HepG2 (cell line): ENCODE measurements around the gene IGF2BP1. TPM values are rescaled to one million over a fixed set of nuclear protein-coding genes. Genes with fewer than 3 reads are reported as not detected.

ENCODE experiments used
- BCL6 ChIP-seq: IDR thresholded peaks from 2 replicates; pipeline ENCODE4 v1.6.1; 2016; ENCODE audit warnings: missing genetic modification reagents, missing compliant biosample characterization
- BHLHE40 ChIP-seq: IDR thresholded peaks from 2 replicates; pipeline ENCODE4 v1.6.1; 2011; ENCODE audit warnings: low read length, improper control_type of control experiment
- CBFB ChIP-seq: sonication (generic); formaldehyde crosslinking; IDR thresholded peaks from 2 replicates; pipeline ENCODE4 v1.4.0; 2020; ENCODE audit warnings: missing genetic modification reagents
- CBX5 ChIP-seq: sonication (generic); formaldehyde crosslinking; IDR thresholded peaks from 2 replicates; pipeline ENCODE4 v1.4.0; 2020; ENCODE audit warnings: missing genetic modification reagents, borderline replicate concordance
- DMAP1 ChIP-seq: IDR thresholded peaks from 2 replicates; pipeline ENCODE4 v1.6.1; 2016
- ESRRA ChIP-seq: sonication (generic); formaldehyde crosslinking; IDR thresholded peaks from 2 replicates; pipeline ENCODE4 v1.5.1; 2020; ENCODE audit warnings: mild to moderate bottlenecking, low read depth, missing genetic modification reagents
- MAF1 ChIP-seq: sonication (generic); formaldehyde crosslinking; IDR thresholded peaks from 2 replicates; pipeline ENCODE4 v1.5.0; 2020; ENCODE audit warnings: missing genetic modification reagents, borderline replicate concordance
- RBM22 ChIP-seq: fragments of 200-400 bp; formaldehyde crosslinking; optimal IDR thresholded peaks from 2 replicates; pipeline ENCODE3; 2017; ENCODE audit warnings: mild to moderate bottlenecking, low read length, moderate library complexity
- SALL1 ChIP-seq: sonication (generic); formaldehyde crosslinking; IDR thresholded peaks from 2 replicates; pipeline ENCODE4 v1.8.0; 2022; ENCODE audit warnings: mild to moderate bottlenecking, missing genetic modification reagents
- SIN3B ChIP-seq: fragments of 150-350 bp; IDR thresholded peaks from 2 replicates; pipeline ENCODE4 v1.6.1; 2014; ENCODE audit warnings: low read length
- STAT5B ChIP-seq: sonication (generic); formaldehyde crosslinking; IDR thresholded peaks from 2 replicates; pipeline ENCODE4 v1.4.0; 2020; ENCODE audit warnings: missing genetic modification reagents
- ZMAT3 ChIP-seq: sonication (generic); formaldehyde crosslinking; conservative IDR thresholded peaks from 2 replicates; pipeline ENCODE4 v1.7.0; 2021; ENCODE audit warnings: missing genetic modification reagents
- ZNF251 ChIP-seq: sonication (generic); formaldehyde crosslinking; IDR thresholded peaks from 2 replicates; pipeline ENCODE4 v1.9.0; 2021; ENCODE audit warnings: mild to moderate bottlenecking, missing genetic modification reagents
- ZNF564 ChIP-seq: sonication (generic); formaldehyde crosslinking; IDR thresholded peaks from 2 replicates; pipeline ENCODE4 v1.8.1; 2023; ENCODE audit warnings: mild to moderate bottlenecking, missing genetic modification reagents
- polyA plus RNA-seq, 8 experiments: library from polyadenylated mRNA; depleted of rRNA in 3 of 8; stranded (reverse) in 7 of 8; unstranded in 1 of 8; fragments of >200 nt; fragmentation: Illumina TruSeq in 4 of 8; extraction: Trizol in 4 of 8; gene quantifications; 2 replicates each; pipeline versions ENCODE4 v1.2.1 to v1.2.3, GENCODE V29; 2011 to 2016; ENCODE audit warnings: low read depth in 4 of 8, missing spikeins in 1 of 8, mixed read lengths in 1 of 8; ENCODE audit not compliant: insufficient read depth in 1 of 8
- total RNA-seq, 5 experiments: library from RNA; depleted of rRNA; stranded (reverse); fragments of >200 nt; fragmentation: Illumina TruSeq; extraction: Trizol; gene quantifications; 2 replicates each; pipeline ENCODE4 v1.2.3, GENCODE V29; 2016; ENCODE audit warnings: low read depth in 1 of 5
- TF ChIP-seq, protein P1 (sequence below): sonication (generic); formaldehyde crosslinking; IDR thresholded peaks from 2 replicates; pipeline ENCODE4 v1.8.0; 2022; ENCODE audit warnings: mild to moderate bottlenecking, missing genetic modification reagents, moderate library complexity
- TF ChIP-seq, protein P2 (sequence below): sonication (generic); formaldehyde crosslinking; IDR thresholded peaks from 2 replicates; pipeline ENCODE4 v1.4.0; 2020; ENCODE audit warnings: mild to moderate bottlenecking, missing genetic modification reagents
- TF ChIP-seq, protein P3 (sequence below): sonication (generic); formaldehyde crosslinking; IDR thresholded peaks from 2 replicates; pipeline ENCODE4 v1.4.0; 2020; ENCODE audit warnings: mild to moderate bottlenecking, missing genetic modification reagents
- TF ChIP-seq, protein P4 (sequence below): sonication (generic); formaldehyde crosslinking; IDR thresholded peaks from 2 replicates; pipeline ENCODE4 v1.4.0; 2020; ENCODE audit warnings: low read depth, missing genetic modification reagents
- TF ChIP-seq, protein P5 (sequence below): sonication (generic); formaldehyde crosslinking; IDR thresholded peaks from 2 replicates; pipeline ENCODE4 v1.4.0; 2020; ENCODE audit warnings: missing genetic modification reagents, mild to moderate bottlenecking, borderline replicate concordance
- TF ChIP-seq, protein P6 (sequence below): sonication (generic); formaldehyde crosslinking; IDR thresholded peaks from 2 replicates; pipeline ENCODE4 v1.8.1; 2023; ENCODE audit warnings: mild to moderate bottlenecking, missing genetic modification reagents, borderline replicate concordance

The IGF2BP1 gene
- total and polyA plus RNA-seq, 2 of the 13 experiments (the other 11 are each of a cell fraction or from before 2014, with no cell fraction given), result 29.7 to 75.1 TPM

DNA sequence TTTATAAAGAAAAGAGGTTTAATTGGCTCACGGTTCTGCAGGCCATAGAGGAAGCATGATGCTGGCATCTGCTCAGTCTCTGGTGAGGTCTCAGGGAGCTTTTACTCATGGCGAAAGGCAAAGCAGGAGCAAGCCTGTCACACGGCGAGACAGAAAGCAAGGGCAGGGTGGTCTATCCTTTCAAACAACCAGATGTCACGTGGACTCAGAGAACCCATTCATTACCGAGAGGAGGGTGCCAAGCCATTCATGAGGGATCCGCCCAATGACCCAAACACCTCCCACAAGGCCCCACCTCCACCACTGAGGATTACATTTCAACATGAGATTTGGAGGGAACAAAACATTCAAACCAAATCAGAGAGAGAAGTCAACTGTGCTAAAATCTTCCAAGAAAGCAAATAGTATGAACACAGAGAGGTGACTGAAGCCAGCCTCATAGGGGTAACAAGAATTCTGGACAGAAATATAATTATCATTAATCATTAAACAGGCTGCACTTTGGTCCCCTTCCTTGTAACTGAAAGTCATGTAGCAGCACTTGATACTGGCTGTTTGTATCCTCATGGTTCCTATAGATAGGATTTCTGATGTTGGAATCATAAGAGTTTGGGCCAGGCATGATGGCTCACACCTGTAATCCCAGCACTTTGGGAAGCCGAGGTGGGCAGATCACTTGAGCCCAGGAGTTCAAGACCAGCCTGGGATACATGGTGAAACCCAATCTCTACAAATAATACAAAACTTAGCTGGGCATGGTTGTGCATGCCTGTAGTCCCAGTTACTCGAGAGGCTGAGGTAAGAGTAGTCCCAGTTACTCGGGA is 82.9 kb downstream of the IGF2BP1 start (continued):
- TF ChIP-seq RBM22 (no peak), MAF1 (CRISPR knock-in tag) (no peak), ZMAT3 (CRISPR knock-in tag) (no peak), CBX5 (no peak), ESRRA (no peak), ZNF251 (CRISPR knock-in tag) (no peak), DMAP1 (CRISPR knock-in tag) (no peak), SALL1 (CRISPR knock-in tag) (no peak; the same call in 1 of the 2 replicates), BCL6 (no peak), CBFB (CRISPR knock-in tag) (no peak), ZNF564 (0 out of 2 replicates have a peak, but pooled peaks have one; percentile 25), STAT5B (CRISPR knock-in tag) (no peak), BHLHE40 (no peak), SIN3B (no peak)
- TF ChIP-seq, protein P1, sequence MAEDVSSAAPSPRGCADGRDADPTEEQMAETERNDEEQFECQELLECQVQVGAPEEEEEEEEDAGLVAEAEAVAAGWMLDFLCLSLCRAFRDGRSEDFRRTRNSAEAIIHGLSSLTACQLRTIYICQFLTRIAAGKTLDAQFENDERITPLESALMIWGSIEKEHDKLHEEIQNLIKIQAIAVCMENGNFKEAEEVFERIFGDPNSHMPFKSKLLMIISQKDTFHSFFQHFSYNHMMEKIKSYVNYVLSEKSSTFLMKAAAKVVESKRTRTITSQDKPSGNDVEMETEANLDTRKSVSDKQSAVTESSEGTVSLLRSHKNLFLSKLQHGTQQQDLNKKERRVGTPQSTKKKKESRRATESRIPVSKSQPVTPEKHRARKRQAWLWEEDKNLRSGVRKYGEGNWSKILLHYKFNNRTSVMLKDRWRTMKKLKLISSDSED (CRISPR knock-in tag), result no peak
- TF ChIP-seq, protein P2, sequence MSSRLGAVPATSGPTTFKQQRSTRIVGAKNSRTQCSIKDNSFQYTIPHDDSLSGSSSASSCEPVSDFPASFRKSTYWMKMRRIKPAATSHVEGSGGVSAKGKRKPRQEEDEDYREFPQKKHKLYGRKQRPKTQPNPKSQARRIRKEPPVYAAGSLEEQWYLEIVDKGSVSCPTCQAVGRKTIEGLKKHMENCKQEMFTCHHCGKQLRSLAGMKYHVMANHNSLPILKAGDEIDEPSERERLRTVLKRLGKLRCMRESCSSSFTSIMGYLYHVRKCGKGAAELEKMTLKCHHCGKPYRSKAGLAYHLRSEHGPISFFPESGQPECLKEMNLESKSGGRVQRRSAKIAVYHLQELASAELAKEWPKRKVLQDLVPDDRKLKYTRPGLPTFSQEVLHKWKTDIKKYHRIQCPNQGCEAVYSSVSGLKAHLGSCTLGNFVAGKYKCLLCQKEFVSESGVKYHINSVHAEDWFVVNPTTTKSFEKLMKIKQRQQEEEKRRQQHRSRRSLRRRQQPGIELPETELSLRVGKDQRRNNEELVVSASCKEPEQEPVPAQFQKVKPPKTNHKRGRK (CRISPR knock-in tag), result no peak
- TF ChIP-seq, protein P3, sequence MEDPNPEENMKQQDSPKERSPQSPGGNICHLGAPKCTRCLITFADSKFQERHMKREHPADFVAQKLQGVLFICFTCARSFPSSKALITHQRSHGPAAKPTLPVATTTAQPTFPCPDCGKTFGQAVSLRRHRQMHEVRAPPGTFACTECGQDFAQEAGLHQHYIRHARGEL (CRISPR knock-in tag), result no peak
- TF ChIP-seq, protein P4, sequence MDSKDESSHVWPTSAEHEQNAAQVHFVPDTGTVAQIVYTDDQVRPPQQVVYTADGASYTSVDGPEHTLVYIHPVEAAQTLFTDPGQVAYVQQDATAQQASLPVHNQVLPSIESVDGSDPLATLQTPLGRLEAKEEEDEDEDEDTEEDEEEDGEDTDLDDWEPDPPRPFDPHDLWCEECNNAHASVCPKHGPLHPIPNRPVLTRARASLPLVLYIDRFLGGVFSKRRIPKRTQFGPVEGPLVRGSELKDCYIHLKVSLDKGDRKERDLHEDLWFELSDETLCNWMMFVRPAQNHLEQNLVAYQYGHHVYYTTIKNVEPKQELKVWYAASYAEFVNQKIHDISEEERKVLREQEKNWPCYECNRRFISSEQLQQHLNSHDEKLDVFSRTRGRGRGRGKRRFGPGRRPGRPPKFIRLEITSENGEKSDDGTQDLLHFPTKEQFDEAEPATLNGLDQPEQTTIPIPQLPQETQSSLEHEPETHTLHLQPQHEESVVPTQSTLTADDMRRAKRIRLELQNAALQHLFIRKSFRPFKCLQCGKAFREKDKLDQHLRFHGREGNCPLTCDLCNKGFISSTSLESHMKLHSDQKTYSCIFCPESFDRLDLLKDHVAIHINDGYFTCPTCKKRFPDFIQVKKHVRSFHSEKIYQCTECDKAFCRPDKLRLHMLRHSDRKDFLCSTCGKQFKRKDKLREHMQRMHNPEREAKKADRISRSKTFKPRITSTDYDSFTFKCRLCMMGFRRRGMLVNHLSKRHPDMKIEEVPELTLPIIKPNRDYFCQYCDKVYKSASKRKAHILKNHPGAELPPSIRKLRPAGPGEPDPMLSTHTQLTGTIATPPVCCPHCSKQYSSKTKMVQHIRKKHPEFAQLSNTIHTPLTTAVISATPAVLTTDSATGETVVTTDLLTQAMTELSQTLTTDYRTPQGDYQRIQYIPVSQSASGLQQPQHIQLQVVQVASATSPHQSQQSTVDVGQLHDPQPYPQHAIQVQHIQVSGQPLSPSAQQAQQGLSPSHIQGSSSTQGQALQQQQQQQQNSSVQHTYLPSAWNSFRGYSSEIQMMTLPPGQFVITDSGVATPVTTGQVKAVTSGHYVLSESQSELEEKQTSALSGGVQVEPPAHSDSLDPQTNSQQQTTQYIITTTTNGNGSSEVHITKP (CRISPR knock-in tag), result peak; percentile 26
- TF ChIP-seq, protein P5, sequence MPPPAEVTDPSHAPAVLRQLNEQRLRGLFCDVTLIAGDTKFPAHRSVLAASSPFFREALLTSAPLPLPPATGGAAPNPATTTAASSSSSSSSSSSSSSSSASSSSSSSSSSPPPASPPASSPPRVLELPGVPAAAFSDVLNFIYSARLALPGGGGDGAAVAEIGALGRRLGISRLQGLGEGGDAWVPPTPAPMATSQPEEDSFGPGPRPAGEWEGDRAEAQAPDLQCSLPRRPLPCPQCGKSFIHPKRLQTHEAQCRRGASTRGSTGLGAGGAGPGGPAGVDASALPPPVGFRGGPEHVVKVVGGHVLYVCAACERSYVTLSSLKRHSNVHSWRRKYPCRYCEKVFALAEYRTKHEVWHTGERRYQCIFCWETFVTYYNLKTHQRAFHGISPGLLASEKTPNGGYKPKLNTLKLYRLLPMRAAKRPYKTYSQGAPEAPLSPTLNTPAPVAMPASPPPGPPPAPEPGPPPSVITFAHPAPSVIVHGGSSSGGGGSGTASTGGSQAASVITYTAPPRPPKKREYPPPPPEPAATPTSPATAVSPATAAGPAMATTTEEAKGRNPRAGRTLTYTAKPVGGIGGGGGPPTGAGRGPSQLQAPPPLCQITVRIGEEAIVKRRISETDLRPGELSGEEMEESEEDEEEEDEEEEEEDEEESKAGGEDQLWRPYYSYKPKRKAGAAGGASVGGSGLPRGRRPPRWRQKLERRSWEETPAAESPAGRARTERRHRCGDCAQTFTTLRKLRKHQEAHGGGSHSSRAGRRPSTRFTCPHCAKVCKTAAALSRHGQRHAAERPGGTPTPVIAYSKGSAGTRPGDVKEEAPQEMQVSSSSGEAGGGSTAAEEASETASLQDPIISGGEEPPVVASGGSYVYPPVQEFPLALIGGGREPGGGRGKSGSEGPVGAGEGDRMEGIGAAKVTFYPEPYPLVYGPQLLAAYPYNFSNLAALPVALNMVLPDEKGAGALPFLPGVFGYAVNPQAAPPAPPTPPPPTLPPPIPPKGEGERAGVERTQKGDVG (CRISPR knock-in tag), result no peak
- TF ChIP-seq, protein P6, sequence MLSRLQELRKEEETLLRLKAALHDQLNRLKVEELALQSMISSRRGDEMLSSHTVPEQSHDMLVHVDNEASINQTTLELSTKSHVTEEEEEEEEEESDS (CRISPR knock-in tag), result no peak
